Posterior vena cava (tissue), 2 donors: Measurements from ENCODE around the gene RNASE13. TPM values are rescaled to one million over a fixed set of nuclear protein-coding genes. Genes with fewer than 3 reads are reported as not detected.

Experiments
- DNase-seq: peaks from one replicate; pipeline ENCODE4 v3.0.0-alpha.2; 2020; ENCODE audit warnings: low spot score
- intact Hi-C, 2 donors: fragments of 100-400 bp; cut with DNase I; formaldehyde crosslinking; loops; one replicate each; pipeline versions ENCODE4 v1.14.1 to v1.14.2; 2022 to 2023
- total RNA-seq, 2 donors: library from RNA; stranded (reverse); fragmentation: NEBNext Ultra II Directional; extraction: Animal tissue kit (Norgen Biotek cat#: 25700); gene quantifications; one replicate each; pipeline ENCODE4 v1.2.1, GENCODE V29; 2021
- donor health status: DM: yes; HTN: yes; CAD: no.
- donor health status: DM: yes; HTN: yes; CAD: no.

RNASE13 gene
- total RNA-seq, 2 donors from 2014 or later, result not detected

- peak; percentile 88 for DNase-seq
- intact Hi-C loops, result loop anchor here in 1 of 2 donors (5.0 kb wide), 1 partner anchor 39 kb away; no protein-coding TSS in a partner anchor
These were observed 34.1 kb upstream of the RNASE13 start for GRCh38 chr14:21068521-21069387.

- intact Hi-C loops, result loop anchor here in 1 of 2 donors (5.0 kb wide), 1 partner anchor 40 kb away; no protein-coding TSS in a partner anchor
- DNase-seq, result no peak
These were observed 32.4 kb upstream of the RNASE13 start for GRCh38 chr14:21066882-21067502.

GRCh38 chr14:21063479-21063878, 28.9 kb upstream of the RNASE13 start:
- intact Hi-C loops, result no loop called here
- DNase-seq, result no peak

GRCh38 chr14:21061347-21061668, 26.7 kb upstream of the RNASE13 start:
- DNase-seq, result no peak
- intact Hi-C loops, result no loop called here

GRCh38 chr14:21060614-21061346, 26.2 kb upstream of the RNASE13 start:
- DNase-seq, result no peak
- intact Hi-C loops, result no loop called here

DNA sequence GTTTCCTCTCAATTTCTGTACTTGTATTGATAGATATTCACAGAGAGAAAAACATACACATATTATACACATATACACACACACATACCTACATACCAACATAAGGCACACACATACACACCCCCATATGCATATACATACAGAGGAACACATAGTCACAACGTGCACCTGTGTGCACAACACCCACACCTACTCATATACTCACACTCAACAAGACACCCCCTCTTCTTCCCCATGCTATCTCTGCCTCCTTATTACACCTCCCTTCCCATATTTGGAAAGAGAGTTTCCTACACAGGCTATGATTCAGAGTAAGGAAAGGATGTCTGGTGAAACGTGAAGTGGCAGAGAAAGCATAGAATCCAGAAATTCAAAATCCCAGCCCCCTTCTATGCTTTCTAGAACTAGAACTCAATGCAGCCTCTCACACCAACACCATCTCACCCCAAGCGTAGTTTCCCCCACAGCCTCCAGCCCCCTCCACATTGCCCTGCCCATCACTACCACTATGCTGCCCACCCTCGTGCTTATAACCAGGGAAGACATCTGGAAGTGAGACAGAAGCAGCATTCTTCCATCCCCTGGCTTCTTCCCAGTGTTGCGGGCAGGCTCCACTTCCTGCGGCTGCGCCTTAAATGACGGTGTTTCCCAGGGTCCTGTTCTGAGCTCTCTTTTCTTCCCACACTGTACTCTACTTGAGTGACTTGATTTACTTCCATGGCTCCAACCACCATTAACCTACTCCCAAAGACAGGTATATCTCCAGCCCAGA, 25.4 kb upstream of the RNASE13 start:
- DNase-seq, result no peak
- intact Hi-C loops, result no loop called here

GRCh38 chr14:21058903-21059302, 24.3 kb upstream of the RNASE13 start:
- no peak for DNase-seq
- intact Hi-C loops, result no loop called here

GRCh38 chr14:21057803-21058675, 23.4 kb upstream of the RNASE13 start, which contains the start of gene RNASE8:
TSS of gene RNASE8 (plus strand) at chr14:21057822. CDS start at chr14:21057893, 71 bp downstream.
- intact Hi-C loops, result no loop called here
- no peak for DNase-seq

DNA sequence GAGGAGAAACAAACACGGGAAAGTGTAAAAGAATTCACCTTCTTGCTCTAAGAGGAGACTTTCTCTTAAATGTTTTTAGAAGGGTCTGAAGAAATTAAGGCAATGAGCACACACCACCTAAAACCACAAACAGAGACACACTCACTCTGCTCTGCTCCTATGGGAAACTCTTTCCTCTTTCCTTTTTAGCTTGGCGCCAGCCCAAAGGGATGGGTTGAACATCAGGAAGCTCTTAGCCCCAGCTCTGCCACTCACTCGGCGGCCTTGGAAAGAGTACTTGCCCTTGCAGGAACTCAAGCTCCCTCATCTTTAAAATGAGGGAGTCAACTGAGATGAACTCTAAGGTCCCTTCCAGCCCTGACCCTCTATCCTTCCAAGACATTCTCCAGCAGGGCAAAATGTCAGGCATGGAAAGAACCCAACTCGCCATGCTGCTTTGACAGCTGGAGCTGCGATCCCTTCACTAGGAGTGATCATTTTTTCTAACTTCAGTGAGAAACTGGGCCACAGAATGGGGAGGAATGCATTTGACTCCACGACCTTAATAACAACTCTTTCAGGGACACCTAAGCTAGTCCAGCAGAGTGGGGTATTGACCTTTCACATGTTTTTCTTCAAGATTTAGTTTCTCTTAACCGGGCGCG, 22.0 kb upstream of the RNASE13 start:
- intact Hi-C loops, result no loop called here

DNA sequence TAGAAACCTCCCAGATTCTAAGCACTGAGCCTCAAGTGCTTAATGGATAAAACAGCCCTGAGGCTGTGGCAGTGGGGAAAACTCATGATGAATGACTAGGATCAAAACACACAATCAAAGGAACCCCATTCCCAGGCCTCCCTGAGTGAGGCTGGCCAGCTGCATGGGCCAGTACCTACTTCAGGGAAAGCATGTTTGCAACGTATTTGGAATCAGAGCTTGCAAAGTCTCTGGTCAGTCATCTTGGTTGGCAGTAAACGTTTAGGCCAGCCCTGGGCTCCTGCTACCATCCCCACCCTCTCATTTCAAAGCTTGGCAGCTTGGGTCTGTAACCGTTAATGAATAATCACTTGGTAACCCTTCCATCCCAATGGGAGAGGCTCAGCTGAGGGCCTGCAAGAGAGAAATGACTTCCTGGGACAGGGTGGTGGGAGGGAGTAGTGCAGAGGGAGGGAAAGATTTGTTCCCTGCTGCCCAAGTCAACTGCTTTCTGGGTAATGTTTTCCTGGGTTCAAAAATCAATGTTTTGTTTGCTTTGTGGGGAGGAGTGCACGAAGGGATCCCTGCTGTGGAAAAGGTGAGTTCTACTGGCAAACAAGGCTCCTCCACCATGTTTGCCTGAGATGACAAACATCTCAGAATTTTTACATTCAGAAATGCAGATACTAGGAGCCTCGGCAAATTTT, 21.0 kb upstream of the RNASE13 start:
- no peak for DNase-seq
- intact Hi-C loops, result no loop called here

More for the DNA sequence above, 22.0 kb upstream of the RNASE13 start:
- no peak for DNase-seq

- intact Hi-C loops, result no loop called here
- no peak for DNase-seq
These were observed 20.1 kb upstream of the RNASE13 start for GRCh38 chr14:21054768-21055145.

GRCh38 chr14:21054123-21054767, 19.6 kb upstream of the RNASE13 start:
- no peak for DNase-seq
- intact Hi-C loops, result no loop called here

DNA sequence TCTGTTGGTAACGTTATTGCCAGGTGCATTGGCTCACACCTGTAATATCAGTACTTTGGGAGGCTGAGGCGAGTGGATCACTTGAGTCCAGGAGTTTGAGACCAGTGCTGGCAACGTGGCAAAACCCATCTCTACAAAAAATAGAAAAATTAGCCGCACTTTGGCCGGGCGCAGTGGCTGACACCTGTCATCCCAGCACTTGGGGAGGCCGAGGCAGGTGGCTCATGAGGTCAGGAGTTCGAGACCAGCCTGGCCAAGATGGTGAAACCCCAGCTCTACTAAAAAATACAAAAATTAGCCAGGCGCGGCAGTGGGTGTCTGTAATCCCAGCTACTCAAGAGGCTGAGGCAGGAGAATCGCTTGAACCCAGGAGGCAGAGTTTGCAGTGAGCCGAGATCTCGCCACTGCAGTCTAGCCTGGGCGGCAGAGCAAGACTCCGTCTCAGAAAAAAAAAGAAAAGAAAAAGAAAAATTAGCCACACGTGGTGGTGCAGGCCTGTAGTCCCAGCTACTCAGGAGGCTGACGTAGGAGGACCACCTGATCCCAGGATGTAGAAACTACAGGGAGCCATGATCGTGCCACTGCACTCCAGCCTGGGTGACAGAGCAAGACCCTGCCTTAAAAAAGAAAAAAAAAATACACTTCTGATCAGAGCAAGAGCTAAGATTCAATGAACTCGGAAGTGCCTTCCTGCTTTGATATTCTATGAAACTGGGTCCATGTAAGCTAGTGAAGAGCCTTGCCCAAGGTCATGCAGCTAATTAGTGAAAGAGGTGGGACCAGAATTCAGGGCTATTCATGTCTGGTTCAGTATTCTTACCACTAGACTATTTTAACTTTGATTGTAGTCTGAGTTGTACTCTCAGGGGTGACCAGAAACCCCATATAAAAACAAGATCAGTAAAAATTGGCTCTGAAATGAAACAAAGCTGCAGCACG, 18.8 kb upstream of the RNASE13 start:
- intact Hi-C loops, result loop anchor here in 1 of 2 donors (1.0 kb wide), 1 partner anchor 26 kb away; no protein-coding TSS in a partner anchor
- DNase-seq, result no peak

GRCh38 chr14:21050597-21050996, 16.0 kb upstream of the RNASE13 start:
- intact Hi-C loops, result no loop called here
- DNase-seq, result no peak

GRCh38 chr14:21049271-21049673, 14.7 kb upstream of the RNASE13 start:
- no peak for DNase-seq
- intact Hi-C loops, result no loop called here

DNA sequence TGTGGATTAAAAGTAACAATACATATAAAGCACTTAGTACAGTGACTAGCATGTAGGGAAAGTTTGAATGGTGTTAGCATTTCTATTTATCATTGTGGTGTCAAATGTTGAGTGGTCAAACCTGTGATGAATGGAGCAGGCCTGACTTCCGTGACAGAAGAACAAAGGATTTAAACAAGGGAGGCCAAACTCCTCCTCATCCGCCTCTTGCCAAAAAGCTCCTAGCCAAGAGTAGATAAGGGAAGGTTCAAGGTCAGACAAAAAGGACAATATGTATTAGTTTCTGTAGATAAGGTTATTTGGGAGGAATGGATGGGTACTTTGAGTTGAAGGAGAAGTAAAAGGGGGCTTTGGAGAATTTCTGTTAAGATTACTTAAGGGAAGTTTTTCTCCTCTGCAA, 14.0 kb upstream of the RNASE13 start:
- intact Hi-C loops, result no loop called here
- DNase-seq, result no peak
